DMS79 (cell line): ENCODE data around the gene RGS11.

Experiments
- DNase-seq: peaks from one replicate; lab custom pipeline; 2025; lab: John Stamatoyannopoulos, UW

The RGS11 gene

GRCh38 chr16:275786-276232 lies at the start of gene RGS11:
TSS of gene RGS11 (minus strand) at chr16:275944. CDS start at chr16:275911, 33 bp downstream.
- DNase-seq, result no peak

GRCh38 chr16:324451-325334 lies 48.9 kb upstream of the RGS11 start:
- DNase-seq, result no peak

DNA sequence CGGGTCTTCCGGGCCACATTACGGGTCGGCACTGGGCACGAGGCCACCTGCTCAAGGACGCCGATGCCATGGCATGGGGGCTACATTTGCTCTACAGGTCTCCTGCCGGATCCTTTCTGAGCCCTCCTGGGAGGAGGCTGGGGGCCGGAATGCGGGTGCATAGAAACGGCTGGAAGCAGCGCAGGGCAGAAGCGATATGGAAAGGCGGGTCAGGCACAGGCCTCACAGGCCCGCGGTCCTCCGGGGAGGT lies 48.4 kb upstream of the RGS11 start:
- DNase-seq, result no peak

GRCh38 chr16:322476-323143 lies 46.9 kb upstream of the RGS11 start:
- DNase-seq, result no peak

- DNase-seq, result no peak
Observed at GRCh38 chr16:321532-321931, 45.8 kb upstream of the RGS11 start.

- no peak for DNase-seq
Observed at GRCh38 chr16:320206-320605, 44.5 kb upstream of the RGS11 start.

DNA sequence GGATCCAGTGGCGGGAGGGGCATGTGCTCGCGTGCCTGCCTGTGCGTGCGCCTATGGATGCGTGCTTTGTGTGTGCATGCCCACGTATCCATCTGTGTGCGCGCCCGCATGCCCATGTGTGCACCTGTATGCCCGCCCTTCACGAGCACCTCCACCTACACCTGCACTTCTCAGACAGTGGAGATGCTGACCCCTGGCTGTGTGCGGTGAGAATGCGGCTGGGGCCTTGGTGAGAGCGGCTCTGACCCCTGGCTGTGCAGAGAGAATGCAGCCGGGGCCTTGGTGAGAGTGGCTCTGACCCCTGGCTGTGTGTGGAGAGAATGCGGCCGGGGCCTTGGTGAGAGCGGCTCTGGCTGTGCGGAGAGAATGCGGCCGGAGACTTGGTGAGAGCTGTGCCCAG lies 42.9 kb upstream of the RGS11 start:
- no peak for DNase-seq

GRCh38 chr16:317583-317982 lies 41.8 kb upstream of the RGS11 start:
- DNase-seq, result no peak

GRCh38 chr16:316741-317464 lies 41.2 kb upstream of the RGS11 start:
- no peak for DNase-seq

DNA sequence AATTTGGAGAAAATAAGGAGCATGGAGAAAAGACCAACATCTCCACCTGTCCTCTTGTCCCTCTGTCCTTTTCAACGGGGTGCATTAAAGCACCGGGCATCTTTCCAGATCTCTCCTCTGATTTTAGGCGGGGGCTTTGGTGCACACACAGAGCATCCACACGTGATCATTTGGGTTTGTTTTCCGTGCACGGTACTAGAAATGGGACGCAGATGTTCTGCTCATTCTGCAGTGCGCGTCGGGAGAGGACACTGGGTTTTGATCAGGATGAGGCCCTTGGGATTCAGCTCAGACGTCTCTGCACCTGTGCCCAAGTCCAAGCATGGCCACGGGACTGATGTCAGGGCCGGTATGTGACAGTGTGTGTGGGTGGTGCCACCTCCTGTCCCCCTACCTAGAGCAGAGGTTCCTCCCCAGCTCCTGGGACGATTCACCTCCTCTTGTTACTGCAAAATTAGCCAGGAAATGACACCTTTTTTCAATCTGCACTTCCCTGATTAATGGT lies 39.1 kb upstream of the RGS11 start:
- DNase-seq, result peak; percentile 7

GRCh38 chr16:314351-314750 lies 38.6 kb upstream of the RGS11 start:
- no peak for DNase-seq

DNA sequence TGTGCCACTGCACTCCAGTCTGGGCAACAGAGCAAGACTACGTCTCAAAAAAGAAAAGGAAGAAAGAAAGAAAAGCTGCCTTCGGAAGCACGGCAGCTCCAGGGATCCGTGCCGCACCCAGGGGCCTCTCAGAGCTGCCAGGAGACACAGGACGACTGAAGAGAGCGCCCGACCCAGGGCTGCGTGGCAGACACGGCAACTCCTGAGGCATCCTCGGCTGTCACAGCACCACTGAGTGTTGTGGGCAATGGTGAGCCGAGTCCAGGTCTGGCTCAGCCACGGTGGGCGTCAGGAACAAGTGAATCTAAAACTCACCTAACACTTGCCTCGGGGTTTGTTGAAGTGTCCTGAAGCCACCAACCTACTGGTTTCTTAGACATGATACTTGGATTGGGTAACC lies 36.0 kb upstream of the RGS11 start:
- no peak for DNase-seq

- DNase-seq, result no peak
Observed at GRCh38 chr16:309476-309875, 33.7 kb upstream of the RGS11 start.

DNA sequence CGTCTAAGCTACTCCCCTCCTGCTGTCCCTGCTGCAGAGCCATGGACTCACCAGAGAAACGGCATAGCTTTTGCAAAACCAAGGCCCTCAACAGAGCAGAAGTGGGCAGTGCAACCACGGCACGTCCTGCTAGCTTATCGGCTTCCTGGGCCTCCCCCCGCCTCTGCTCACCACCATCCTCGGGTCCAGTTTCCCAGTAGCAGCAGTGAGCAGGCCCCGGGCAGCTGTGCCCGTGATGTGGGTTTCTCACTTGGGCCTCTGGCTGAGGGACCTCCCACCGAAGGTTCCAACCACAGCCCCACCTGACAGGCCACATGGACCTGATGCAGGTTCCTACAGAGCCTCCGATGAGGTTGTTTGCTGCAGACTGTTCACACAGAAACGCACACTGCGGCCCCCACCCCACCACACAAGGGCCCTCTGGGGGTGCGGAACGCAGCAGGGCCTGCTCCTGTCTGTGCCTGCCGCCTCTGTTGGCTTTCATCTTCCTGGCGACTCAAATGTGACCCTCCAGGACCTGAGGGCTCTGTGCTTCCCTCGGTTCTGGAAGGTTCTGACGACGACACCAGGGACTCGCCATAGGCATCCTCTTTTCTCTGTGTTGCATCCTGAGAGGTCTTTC lies 32.1 kb upstream of the RGS11 start:
- no peak for DNase-seq

DNA sequence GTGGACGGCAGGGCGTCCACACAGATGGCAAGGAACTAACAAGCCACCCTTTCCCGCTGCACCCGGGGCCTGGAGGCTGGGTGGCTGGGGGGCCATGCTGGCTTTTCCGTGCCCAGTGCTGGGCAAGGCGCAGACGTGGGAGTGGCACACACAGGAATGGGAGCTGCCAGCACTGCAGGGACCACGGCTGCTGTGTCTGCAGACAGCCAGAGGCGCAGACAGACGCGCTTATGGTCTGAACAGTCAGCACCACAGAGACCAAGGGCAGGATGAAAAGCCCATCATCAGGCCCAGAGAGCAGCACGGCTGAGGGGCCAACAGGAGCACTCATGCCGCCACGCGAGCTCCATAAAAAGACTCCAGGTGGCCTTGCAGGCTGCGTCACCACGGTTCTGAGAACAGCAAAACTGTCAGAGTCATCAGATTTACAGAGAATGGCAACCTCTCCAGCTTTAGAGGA lies 31.2 kb upstream of the RGS11 start:
- peak; percentile 62 for DNase-seq

- DNase-seq, result no peak
Observed at GRCh38 chr16:305916-306626, 30.3 kb upstream of the RGS11 start.

- no peak for DNase-seq
Observed at GRCh38 chr16:303760-304505, 28.2 kb upstream of the RGS11 start.

DNA sequence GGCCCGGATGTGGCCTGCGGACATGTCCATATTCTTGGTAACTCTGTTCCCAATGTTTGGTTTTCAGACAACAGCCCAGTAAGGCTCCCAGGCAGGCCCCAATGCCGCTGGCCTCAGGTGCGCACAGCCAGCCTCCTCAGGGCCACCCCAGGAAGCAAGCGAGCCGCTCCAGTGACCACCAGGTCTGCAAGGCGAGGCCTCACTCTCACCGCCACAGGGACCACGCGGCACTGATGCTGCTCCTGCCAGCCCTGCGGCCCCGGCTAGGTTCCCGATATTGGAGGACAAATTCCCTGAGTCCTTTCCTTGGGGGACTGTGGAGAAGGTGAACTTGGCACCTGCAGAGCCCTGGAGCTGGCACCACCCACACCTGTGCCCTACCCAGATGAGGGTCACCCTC lies 26.2 kb upstream of the RGS11 start:
- no peak for DNase-seq

- no peak for DNase-seq
Observed at GRCh38 chr16:301235-301634, 25.5 kb upstream of the RGS11 start.

- no peak for DNase-seq
Observed at GRCh38 chr16:297832-298231, 22.1 kb upstream of the RGS11 start.
